ENCODE results near the gene EHMT2.

The EHMT2 gene

GRCh38 chr6:31888276-31889258 is 8.9 kb downstream of the EHMT2 start:
- peak; percentile 53 for DNase-seq

- DNase-seq = no peak
These were observed 10.1 kb downstream of the EHMT2 start for GRCh38 chr6:31887173-31888007.

- no peak for DNase-seq
These were observed 10.9 kb downstream of the EHMT2 start for GRCh38 chr6:31886541-31886991.

- no peak for DNase-seq
These were observed 12.9 kb downstream of the EHMT2 start for GRCh38 chr6:31884528-31885035.

- DNase-seq = no peak
These were observed 13.8 kb downstream of the EHMT2 start for GRCh38 chr6:31883676-31884075.

GRCh38 chr6:31882344-31882743 is 15.2 kb downstream of the EHMT2 start:
- peak; percentile 40 for DNase-seq

- DNase-seq = no peak
These were observed 16.2 kb downstream of the EHMT2 start for GRCh38 chr6:31881136-31881859.

- no peak for DNase-seq
These were observed 16.9 kb downstream of the EHMT2 start for GRCh38 chr6:31880616-31881015.

GRCh38 chr6:31879901-31880300 is 17.6 kb downstream of the EHMT2 start:
- no peak for DNase-seq

GRCh38 chr6:31879143-31879542 is 18.4 kb downstream of the EHMT2 start:
- DNase-seq = no peak

- no peak for DNase-seq
These were observed 18.8 kb downstream of the EHMT2 start, which contains the start of gene SLC44A4 for GRCh38 chr6:31878726-31879125. Gene SLC44A4, minus strand, starts transcription at chr6:31878997. Its CDS starts 17 bp downstream, at chr6:31878980.

GRCh38 chr6:31878222-31878621 is 19.3 kb downstream of the EHMT2 start:
- no peak for DNase-seq

- no peak for DNase-seq
These were observed 19.8 kb downstream of the EHMT2 start for GRCh38 chr6:31877651-31878161.

GRCh38 chr6:31877125-31877650 is 20.3 kb downstream of the EHMT2 start:
- DNase-seq = peak; percentile 46

GRCh38 chr6:31876357-31876756 is 21.1 kb downstream of the EHMT2 start:
- no peak for DNase-seq

GRCh38 chr6:31875877-31876276 is 21.6 kb downstream of the EHMT2 start:
- no peak for DNase-seq

- DNase-seq = no peak
These were observed 22.5 kb downstream of the EHMT2 start for GRCh38 chr6:31874836-31875572.

GRCh38 chr6:31874084-31874670 is 23.3 kb downstream of the EHMT2 start:
- DNase-seq = no peak

- peak; percentile 50 for DNase-seq
These were observed 26.3 kb downstream of the EHMT2 start for GRCh38 chr6:31871046-31871659.

GRCh38 chr6:31870385-31870921 is 27.0 kb downstream of the EHMT2 start:
- no peak for DNase-seq
